Thyroid gland (tissue), 4 donors: Measurements from ENCODE around the gene CTIF. TPM values are rescaled to one million over a fixed set of nuclear protein-coding genes. Genes with fewer than 3 reads are reported as not detected.

Source experiments
- DNase-seq, 2 donors: peaks; one replicate each; pipeline ENCODE4 v3.0.0-alpha.2; 2019
- H3K27ac ChIP-seq, 3 donors: fragments of 200-600 bp; sonication (generic); 1 replicate in 2 of 3; 2 replicates in 1 of 3; pipeline ENCODE4 v1.5.1; 2016 to 2019; ENCODE audit warnings: mild to moderate bottlenecking in 1 of 3, moderate library complexity in 1 of 3
- H3K27me3 ChIP-seq: fragments of 200-600 bp; sonication (generic); one replicate; pipeline ENCODE4 v1.5.1; 2019
- H3K36me3 ChIP-seq, 2 donors: fragments of 200-600 bp; sonication (generic); one replicate each; pipeline ENCODE4 v1.5.1; 2016 to 2019
- H3K4me1 ChIP-seq, 2 donors: fragments of 200-600 bp; sonication (generic); one replicate each; pipeline ENCODE4 v1.5.1; 2017 to 2019
- H3K4me3 ChIP-seq, 3 donors: fragments of 200-600 bp; sonication (generic); replicated peaks in 1 of 3; 1 replicate in 2 of 3; 2 replicates in 1 of 3; pipeline ENCODE4 v1.5.1; 2016; ENCODE audit warnings: mild to moderate bottlenecking in 1 of 3
- H3K9me3 ChIP-seq: fragments of 200-600 bp; sonication (generic); one replicate; pipeline ENCODE4 v1.5.1; 2017
- CTCF ChIP-seq, 6 experiments: fragments of 200-600 bp in 3 of 6; fragments of 450-650 bp in 3 of 6; sonication (generic) in 3 of 6; IDR thresholded peaks; one replicate each; pipeline ENCODE4 v1.5.1; 2016 to 2019; ENCODE audit warnings: antibody characterized with exemption in 6 of 6, mild to moderate bottlenecking in 2 of 6, inconsistent platforms in 1 of 6, moderate library complexity in 1 of 6
- POLR2A ChIP-seq, 2 donors: fragments of 450-650 bp; IDR thresholded peaks; one replicate each; pipeline ENCODE4 v1.6.1; 2017; ENCODE audit warnings: antibody characterized with exemption in 2 of 2, mild to moderate bottlenecking in 2 of 2, moderate library complexity in 1 of 2
- WGBS, 2 donors: methylation state at CpG; one replicate each; pipeline ENCODE4 v1.1.5; 2017; 5-methylcytosine and 5-hydroxymethylcytosine counted together
- intact Hi-C: fragments of 100-400 bp; cut with DNase I; formaldehyde crosslinking; loops from one replicate; pipeline ENCODE4 v1.15.1; 2023
- total RNA-seq, 4 donors: library from RNA; depleted of rRNA; stranded (reverse); fragments of >200 nt; gene quantifications; one replicate each; pipeline ENCODE4 v1.2.3, GENCODE V29; 2016

The CTIF gene
- total RNA-seq, 4 donors from 2014 or later = 18.7 to 29.8 (median 23.6) TPM

DNA sequence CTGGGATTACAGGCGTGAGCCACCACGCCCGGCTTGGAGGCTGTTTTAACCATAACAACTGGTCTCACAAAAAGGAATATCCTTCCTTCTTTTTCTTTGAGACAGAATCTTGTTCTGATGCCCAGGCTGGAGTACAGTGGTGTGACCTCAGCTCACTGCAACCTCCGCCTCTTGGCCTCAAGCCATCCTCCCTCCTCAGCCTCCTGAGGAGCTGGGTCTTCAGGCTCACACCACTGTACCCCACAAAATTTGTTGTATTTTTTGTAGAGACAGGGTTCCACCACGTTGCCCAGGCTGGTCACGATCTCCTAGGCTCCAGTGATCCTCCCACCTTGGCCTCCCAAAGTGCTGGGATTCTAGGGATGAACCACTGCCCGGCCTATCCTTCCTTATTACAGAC, 21.7 kb downstream of the CTIF start:
- 97 to 100% methylated on average over 7 of the region's 7 CpGs for WGBS, 2 donors
- DNase-seq = no peak
- no peaks in the 10 kb centered on the region for H3K9me3 ChIP-seq
- no peak overlapping the region for H3K4me3 ChIP-seq
- H3K36me3 ChIP-seq = no peaks in the 10 kb centered on the region
- intact Hi-C loops = no loop called here
- TF ChIP-seq CTCF (IDR thresholded peaks at IDR 0.05) (no peak), POLR2A (IDR thresholded peaks at IDR 0.05) (no peak)
- peaks cover 0 to 16% of the 10 kb centered on the region in 2 donors for H3K4me1 ChIP-seq
- no peak overlapping the region for H3K27ac ChIP-seq
- H3K27me3 ChIP-seq = no peaks in the 10 kb centered on the region

DNA sequence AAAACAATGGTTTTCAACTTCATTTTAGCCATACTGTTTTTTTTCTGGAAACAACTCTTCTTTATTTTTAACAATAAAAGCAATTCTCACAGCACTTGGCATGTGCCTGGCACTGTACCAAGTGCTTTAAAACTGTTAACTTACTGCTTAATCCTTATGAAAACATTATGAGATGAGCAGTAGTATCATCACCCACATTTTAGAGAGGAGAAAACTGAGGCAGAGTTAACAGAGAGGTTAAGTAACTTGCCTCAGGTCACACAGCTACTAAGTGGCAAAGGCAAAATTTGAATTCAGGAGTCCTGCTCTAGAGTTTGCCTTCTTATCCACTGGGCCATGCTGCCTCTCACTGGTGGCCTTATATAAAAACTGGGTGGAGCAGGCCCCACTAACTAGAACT, 23.2 kb downstream of the CTIF start:
- TF ChIP-seq POLR2A (IDR thresholded peaks at IDR 0.05) (no peak), CTCF (IDR thresholded peaks at IDR 0.05) (no peak)
- no peaks in the 10 kb centered on the region for H3K27me3 ChIP-seq
- no peak for DNase-seq
- no peaks in the 10 kb centered on the region for H3K9me3 ChIP-seq
- peaks cover 0 to 18% of the 10 kb centered on the region in 2 donors for H3K4me1 ChIP-seq
- intact Hi-C loops = no loop called here
- H3K4me3 ChIP-seq = no peak overlapping the region
- H3K27ac ChIP-seq = no peak overlapping the region
- H3K36me3 ChIP-seq = no peaks in the 10 kb centered on the region

DNA sequence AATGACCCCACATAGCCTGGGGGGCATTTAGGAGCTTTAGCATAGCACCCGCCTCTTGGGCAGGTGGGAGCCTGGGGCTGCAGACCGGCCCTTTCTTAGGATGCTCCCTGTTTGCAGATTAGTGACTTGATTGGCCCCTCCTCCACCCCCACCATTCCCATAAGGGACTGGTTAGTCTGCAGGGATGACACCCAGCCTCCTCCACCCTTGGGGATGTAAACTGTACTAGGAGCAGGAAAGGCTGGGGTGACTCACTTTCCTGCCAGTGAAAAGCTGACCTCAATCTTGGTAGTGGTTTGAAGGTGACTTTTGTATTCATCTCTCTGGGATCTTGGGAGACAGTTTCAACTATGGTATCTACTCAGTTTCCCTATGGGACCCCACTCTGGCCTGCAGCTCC, 24.2 kb downstream of the CTIF start:
- DNase-seq = no peak
- WGBS, 2 donors = 95 to 100% methylated on average over 2 of the region's 2 CpGs
- Histone ChIP-seq H3K4me3 (no peak overlapping the region), H3K9me3 (no peaks in the 10 kb centered on the region), H3K36me3 (no peaks in the 10 kb centered on the region), H3K27ac (no peak overlapping the region), H3K27me3 (no peaks in the 10 kb centered on the region), H3K4me1 (peaks cover 0 to 18% of the 10 kb centered on the region in 2 donors)
- intact Hi-C loops = no loop called here
- TF ChIP-seq POLR2A (IDR thresholded peaks at IDR 0.05) (no peak), CTCF (IDR thresholded peaks at IDR 0.05) (no peak)

DNA sequence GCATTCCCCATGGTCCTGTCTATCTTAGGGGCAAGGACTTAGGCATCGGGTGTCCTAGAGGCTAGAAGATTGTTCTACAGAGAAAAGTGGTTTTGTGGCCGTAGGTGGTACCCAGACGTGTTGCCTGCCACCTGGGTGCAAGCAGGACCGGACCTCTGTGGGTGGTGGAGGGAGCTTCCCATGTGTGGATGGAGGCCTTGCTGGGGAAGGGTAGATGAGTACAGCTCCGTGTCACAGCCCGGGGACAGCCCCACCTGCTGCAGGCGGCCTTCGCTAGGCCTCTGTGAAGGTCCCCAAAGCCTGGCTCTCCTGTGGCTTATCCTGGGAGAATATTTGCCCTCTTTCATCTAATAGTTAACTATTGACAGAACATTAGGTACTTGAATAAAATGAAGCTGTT, 25.3 kb downstream of the CTIF start:
- H3K27me3 ChIP-seq = no peaks in the 10 kb centered on the region
- H3K9me3 ChIP-seq = no peaks in the 10 kb centered on the region
- intact Hi-C loops = no loop called here
- DNase-seq = no peak
- peaks cover 0 to 18% of the 10 kb centered on the region in 2 donors for H3K4me1 ChIP-seq
- H3K4me3 ChIP-seq = no peak overlapping the region
- WGBS, 2 donors = 95 to 96% methylated on average over 8 of the region's 8 CpGs
- no peaks in the 10 kb centered on the region for H3K36me3 ChIP-seq
- no peak overlapping the region for H3K27ac ChIP-seq
- TF ChIP-seq CTCF (IDR thresholded peaks at IDR 0.05) (no peak), POLR2A (IDR thresholded peaks at IDR 0.05) (no peak)

GRCh38 chr18:48565105-48565504, 26.3 kb downstream of the CTIF start:
- no peak overlapping the region for H3K27ac ChIP-seq
- no peak for TF ChIP-seq CTCF (IDR thresholded peaks at IDR 0.05)
- TF ChIP-seq POLR2A (IDR thresholded peaks at IDR 0.05) = no peak
- no peak for DNase-seq
- WGBS, 2 donors = 71% methylated on average over 10 of the region's 10 CpGs
- no peaks in the 10 kb centered on the region for H3K36me3 ChIP-seq
- peaks cover 0 to 18% of the 10 kb centered on the region in 2 donors for H3K4me1 ChIP-seq
- H3K9me3 ChIP-seq = no peaks in the 10 kb centered on the region
- intact Hi-C loops = no loop called here
- H3K27me3 ChIP-seq = no peaks in the 10 kb centered on the region
- H3K4me3 ChIP-seq = no peak overlapping the region
